IPS-15b (cell line): ENCODE results near the gene LYPD6B.

Source experiments
- H3K27me3 ChIP-seq: one replicate; pipeline ENCODE4 v1.6.1; 2013; ENCODE audit warnings: low read length; ENCODE audit not compliant: control insufficient read depth, insufficient read depth
- H3K36me3 ChIP-seq: one replicate; pipeline ENCODE4 v1.6.1; 2013; ENCODE audit warnings: low read length; ENCODE audit not compliant: control insufficient read depth, insufficient read depth
- H3K4me1 ChIP-seq: one replicate; pipeline ENCODE4 v1.6.1; 2013; ENCODE audit warnings: mild to moderate bottlenecking, low read length; ENCODE audit not compliant: control insufficient read depth, insufficient read depth
- H3K4me3 ChIP-seq: one replicate; pipeline ENCODE4 v1.5.1; 2013; ENCODE audit warnings: low read depth, low read length
- H3K9ac ChIP-seq: one replicate; pipeline ENCODE4 v1.6.1; 2013; ENCODE audit warnings: low read depth, mild to moderate bottlenecking, low read length
- H3K9me3 ChIP-seq: one replicate; pipeline ENCODE4 v1.6.1; 2013; ENCODE audit warnings: mild to moderate bottlenecking, low read length; ENCODE audit not compliant: control insufficient read depth, insufficient read depth

The LYPD6B gene

DNA sequence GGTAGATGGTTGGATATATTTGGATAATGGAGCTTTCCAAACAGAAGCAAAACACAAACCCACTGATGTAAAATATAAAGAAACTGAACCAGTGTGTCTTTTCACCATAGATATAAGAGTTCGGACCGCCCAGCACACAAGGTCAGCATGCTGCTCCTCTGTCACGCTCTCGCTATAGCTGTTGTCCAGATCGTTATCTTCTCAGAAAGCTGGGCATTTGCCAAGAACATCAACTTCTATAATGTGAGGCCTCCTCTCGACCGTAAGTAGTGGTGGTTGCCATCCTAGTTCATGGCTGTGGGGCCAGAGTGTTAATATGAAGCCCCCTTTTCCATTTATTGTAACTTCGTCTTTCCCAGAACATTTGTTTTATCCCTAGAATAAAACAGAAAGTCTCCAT lies 166.6 kb downstream of the LYPD6B start:
- no peak overlapping the region for H3K9ac ChIP-seq
- H3K36me3 ChIP-seq: no peaks in the 10 kb centered on the region
- H3K4me1 ChIP-seq: no peaks in the 10 kb centered on the region
- H3K4me3 ChIP-seq: no peak overlapping the region
- H3K27me3 ChIP-seq: no peaks in the 10 kb centered on the region
- H3K9me3 ChIP-seq: no peaks in the 10 kb centered on the region

DNA sequence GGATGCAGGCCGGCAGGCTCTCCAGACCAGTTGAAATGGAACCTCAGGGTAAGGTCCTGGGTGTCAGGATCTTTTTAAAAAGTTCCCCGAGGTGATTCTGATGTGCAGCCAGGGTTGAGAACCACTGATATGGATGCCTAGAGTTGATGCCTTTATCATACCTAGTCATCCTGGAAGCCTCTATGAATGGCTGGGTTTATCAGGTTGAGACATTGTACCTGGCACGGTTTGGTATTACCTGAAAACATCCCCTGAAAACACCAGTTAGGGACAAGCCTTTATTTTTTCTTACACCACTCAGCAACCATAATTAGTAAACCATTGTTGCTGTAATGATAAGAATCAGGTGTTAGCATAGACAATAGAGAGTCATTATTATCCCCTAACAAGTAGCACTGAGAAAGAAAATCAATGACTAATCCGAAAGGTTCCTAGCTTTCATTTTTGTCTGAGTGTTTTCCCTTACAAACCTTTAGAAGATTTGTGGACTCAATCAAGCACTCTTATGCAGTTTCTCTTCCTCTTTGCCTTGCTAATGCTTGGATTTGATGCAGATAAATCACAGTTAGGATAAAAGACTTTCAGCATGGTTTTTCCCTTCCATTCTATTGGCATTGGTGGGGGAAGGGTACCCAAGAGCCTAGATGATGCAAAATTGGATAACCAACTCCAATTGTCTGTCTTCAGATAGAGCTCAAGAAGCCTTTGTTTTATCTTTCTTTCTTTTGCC lies 175.4 kb downstream of the LYPD6B start:
- no peaks in the 10 kb centered on the region for H3K4me1 ChIP-seq
- H3K9ac ChIP-seq: no peak overlapping the region
- no peaks in the 10 kb centered on the region for H3K36me3 ChIP-seq
- no peaks in the 10 kb centered on the region for H3K9me3 ChIP-seq
- H3K4me3 ChIP-seq: no peak overlapping the region
- H3K27me3 ChIP-seq: no peaks in the 10 kb centered on the region

DNA sequence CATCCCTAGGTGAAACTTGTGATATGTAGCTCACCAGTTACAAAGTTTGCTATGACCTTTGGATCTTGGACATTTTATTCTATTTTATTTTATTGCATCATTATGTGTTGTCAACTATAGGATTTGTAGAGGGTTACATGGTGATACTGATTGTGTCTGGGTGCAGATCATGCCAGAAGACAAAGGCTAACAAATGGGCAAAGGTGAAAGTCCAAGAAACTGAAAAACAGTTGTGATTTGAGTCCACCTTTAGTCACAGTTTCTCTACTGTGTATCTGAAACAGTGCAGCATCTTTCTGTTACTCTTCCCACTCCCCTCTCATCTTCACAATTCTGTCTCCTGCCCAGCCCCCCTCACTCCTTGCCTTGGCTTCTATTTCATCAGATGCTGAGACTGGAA lies 180.0 kb downstream of the LYPD6B start:
- no peaks in the 10 kb centered on the region for H3K27me3 ChIP-seq
- H3K36me3 ChIP-seq: no peaks in the 10 kb centered on the region
- H3K9ac ChIP-seq: no peak overlapping the region
- no peaks in the 10 kb centered on the region for H3K9me3 ChIP-seq
- no peak overlapping the region for H3K4me3 ChIP-seq
- H3K4me1 ChIP-seq: no peaks in the 10 kb centered on the region

DNA sequence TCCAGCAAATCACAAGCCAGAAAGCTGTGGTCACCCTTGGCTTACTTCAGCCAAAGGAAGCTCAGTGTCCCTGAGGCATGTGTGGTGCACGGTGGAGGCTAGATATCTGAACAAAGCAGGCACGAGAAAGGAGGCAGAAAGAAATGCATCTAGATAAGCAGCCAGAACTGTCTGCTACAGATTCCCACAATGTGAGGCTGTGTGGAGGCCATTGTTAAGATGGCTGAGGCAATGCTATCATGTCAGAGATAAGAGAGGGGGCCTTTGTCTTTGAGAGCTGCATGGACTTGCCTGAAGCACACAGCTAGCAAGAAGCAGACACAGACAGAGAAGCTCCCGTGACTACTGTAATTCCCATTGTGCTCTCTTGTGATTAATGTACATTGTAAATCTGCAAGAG lies 181.4 kb downstream of the LYPD6B start:
- Histone ChIP-seq H3K36me3 (no peaks in the 10 kb centered on the region), H3K9ac (no peak overlapping the region)

DNA sequence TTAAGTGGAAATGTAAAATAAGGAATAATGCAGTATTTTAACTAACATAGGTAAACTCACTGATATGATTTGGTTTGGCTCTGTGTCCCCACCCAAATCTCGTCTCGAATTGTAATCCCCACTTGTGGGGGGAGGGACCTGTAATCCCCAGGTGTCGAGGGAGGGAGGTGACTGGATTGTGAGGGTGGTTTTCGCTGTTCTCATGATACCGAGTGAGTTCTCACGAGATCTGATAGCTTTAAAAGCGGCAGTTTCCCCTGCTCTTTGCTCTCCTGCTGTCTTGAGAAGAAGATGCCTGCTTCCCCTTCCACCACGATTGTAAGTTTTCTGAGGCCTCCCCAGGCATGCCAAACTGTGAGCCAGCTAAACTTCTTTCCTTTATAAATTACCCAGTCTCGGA lies 182.5 kb downstream of the LYPD6B start:
- H3K9me3 ChIP-seq: no peaks in the 10 kb centered on the region
- H3K4me1 ChIP-seq: no peaks in the 10 kb centered on the region
- H3K4me3 ChIP-seq: no peak overlapping the region
- no peaks in the 10 kb centered on the region for H3K27me3 ChIP-seq
- no peaks in the 10 kb centered on the region for H3K36me3 ChIP-seq
- no peak overlapping the region for H3K9ac ChIP-seq

More for the DNA sequence above, 181.4 kb downstream of the LYPD6B start:
- H3K4me3 ChIP-seq: no peak overlapping the region
- no peaks in the 10 kb centered on the region for H3K4me1 ChIP-seq
- no peaks in the 10 kb centered on the region for H3K9me3 ChIP-seq
- H3K27me3 ChIP-seq: no peaks in the 10 kb centered on the region

DNA sequence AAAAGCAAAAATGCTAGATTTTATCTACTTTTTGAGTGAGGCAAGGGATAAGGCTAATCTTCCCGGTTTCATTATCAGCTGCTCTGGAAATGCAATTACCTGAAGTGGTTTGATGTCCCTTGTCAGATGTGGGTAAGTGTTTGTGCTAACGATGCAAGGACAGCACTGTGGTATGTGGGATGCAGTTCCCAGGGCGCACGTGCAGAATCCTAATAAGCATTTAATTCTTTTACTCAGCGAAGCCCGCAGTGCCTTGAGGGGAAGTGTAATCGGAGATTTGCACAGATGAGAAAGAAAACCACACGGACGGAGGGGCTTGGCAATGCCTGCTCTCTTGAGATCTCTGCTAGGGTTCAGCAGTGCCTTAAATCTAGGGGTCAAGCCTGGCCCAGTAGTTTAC lies 183.4 kb downstream of the LYPD6B start:
- Histone ChIP-seq H3K9ac (no peak overlapping the region), H3K4me3 (no peak overlapping the region), H3K9me3 (no peaks in the 10 kb centered on the region), H3K4me1 (no peaks in the 10 kb centered on the region), H3K36me3 (no peaks in the 10 kb centered on the region), H3K27me3 (no peaks in the 10 kb centered on the region)

DNA sequence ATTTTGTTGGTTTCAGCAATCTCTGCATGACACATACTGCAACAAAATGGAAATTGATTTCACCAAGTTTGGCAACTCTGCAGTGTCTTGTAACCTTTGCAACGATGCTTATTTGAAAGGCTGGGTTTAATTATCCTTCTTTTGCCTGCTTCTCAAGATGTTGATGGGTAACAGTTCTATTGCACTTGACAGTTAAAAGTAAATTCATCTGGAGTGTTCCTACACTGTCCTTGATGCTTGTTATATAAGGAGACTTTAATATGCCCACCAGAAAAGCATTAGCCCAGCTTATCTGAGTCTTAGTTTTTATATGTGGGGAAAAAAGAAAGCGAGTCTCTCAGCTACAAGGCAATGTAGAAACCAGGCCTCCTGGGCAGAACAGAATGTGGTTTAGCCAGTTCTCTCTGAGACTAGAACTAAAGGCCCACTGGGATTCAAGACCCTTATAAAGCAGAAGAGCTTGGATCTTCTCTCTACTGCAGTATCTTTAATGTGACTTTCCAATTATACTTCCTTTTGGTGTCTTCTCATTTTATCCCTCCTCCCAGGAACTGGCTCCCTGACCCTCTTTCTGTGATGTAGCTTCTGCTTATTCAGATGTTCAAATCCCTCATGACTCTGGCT lies 185.1 kb downstream of the LYPD6B start:
- H3K4me1 ChIP-seq: no peaks in the 10 kb centered on the region
- no peaks in the 10 kb centered on the region for H3K9me3 ChIP-seq
- H3K9ac ChIP-seq: no peak overlapping the region

DNA sequence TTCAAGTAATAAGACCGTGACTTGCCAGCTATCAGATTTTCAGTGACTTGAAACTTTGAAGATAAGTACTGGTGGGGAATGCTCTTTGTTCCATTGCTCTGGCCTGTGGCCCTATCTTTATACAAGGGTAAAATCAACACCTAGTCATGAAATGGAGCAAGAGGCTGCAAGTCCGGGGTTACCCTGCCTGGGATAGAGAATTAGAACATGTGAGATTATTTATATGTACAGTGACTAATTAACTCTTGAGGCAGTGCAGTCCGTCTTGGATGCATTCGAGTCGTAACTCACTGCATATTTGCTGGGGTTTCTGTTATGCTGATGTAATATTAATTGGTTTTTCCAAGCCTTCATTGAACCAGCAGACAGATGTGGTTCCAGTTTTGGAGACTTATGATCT lies 186.0 kb downstream of the LYPD6B start:
- Histone ChIP-seq H3K27me3 (no peaks in the 10 kb centered on the region), H3K9me3 (no peaks in the 10 kb centered on the region), H3K9ac (no peak overlapping the region), H3K4me1 (no peaks in the 10 kb centered on the region), H3K36me3 (no peaks in the 10 kb centered on the region), H3K4me3 (no peak overlapping the region)

More for the DNA sequence above, 185.1 kb downstream of the LYPD6B start:
- Histone ChIP-seq H3K36me3 (no peaks in the 10 kb centered on the region), H3K27me3 (no peaks in the 10 kb centered on the region), H3K4me3 (no peak overlapping the region)

DNA sequence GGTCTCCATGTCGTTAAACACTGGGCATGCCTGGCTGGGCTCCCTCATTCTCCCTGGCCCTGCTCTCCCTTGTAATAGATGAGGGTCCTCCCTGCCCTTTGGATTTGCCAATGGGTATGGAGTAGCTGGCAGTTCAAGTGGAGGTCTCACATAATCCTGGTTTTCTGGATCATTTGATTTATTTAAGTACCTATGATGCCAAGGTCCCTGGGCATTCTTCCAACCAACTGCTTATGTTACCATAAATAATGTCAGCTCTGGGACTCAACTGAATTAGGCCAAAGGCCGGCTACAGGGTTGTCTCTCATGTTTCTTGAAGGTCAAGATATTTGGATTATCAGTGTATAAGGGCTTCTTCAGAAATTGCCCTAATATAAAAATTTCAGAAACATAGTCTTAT lies 186.9 kb downstream of the LYPD6B start:
- no peak overlapping the region for H3K9ac ChIP-seq
- no peaks in the 10 kb centered on the region for H3K27me3 ChIP-seq
- no peaks in the 10 kb centered on the region for H3K9me3 ChIP-seq
- H3K36me3 ChIP-seq: no peaks in the 10 kb centered on the region
- H3K4me3 ChIP-seq: no peak overlapping the region
- H3K4me1 ChIP-seq: no peaks in the 10 kb centered on the region

DNA sequence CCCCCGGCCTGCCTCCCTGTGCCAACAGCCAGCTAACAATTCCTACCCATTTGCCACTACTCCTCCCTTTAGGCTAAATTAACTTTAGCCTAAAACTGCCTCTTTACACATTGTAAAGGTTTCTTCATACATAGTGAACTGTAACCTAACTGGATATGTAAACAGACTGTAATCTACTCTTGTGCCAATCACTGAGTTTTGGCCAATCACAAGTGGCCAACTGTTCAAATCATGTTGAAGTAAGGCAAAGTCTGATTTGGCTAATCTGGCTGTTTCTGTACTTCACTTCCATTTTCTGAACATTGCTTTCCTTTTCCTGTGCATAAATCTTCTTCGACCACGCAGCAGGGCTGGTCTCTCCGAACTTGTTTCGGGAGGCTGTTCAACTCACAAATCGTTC lies 188.3 kb downstream of the LYPD6B start:
- Histone ChIP-seq H3K9me3 (no peaks in the 10 kb centered on the region), H3K4me1 (no peaks in the 10 kb centered on the region)

DNA sequence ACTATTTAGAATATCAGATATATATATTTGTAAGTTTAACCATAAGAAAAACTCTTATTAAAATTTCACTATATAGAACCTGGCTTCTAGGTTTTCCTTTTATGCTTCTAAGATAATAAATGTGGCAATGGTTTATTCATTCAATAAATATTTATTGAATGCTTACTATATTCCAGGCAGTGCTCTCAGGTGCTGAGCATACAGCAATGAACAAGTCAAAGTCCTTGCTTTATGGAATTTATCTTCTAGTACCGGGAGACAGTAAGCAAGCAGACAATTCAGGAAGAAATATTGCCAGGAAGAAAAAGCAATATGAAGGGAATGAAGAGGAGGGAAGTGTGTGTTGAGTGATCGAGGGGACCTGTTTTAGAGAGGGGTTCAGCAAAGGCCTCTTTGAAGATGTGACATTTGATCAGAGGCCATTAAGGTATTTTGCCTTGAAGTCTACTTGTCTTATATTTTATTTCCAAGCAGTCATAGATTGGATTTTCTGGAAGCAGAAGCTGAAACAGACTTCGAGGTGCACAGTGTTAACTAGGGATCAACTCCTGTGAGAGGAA lies 197.4 kb downstream of the LYPD6B start:
- Histone ChIP-seq H3K27me3 (no peaks in the 10 kb centered on the region), H3K36me3 (no peaks in the 10 kb centered on the region), H3K9ac (no peak overlapping the region), H3K4me1 (no peaks in the 10 kb centered on the region), H3K9me3 (no peaks in the 10 kb centered on the region), H3K4me3 (no peak overlapping the region)

More for the DNA sequence above, 188.3 kb downstream of the LYPD6B start:
- no peak overlapping the region for H3K4me3 ChIP-seq
- no peak overlapping the region for H3K9ac ChIP-seq
- H3K36me3 ChIP-seq: no peaks in the 10 kb centered on the region
- no peaks in the 10 kb centered on the region for H3K27me3 ChIP-seq

DNA sequence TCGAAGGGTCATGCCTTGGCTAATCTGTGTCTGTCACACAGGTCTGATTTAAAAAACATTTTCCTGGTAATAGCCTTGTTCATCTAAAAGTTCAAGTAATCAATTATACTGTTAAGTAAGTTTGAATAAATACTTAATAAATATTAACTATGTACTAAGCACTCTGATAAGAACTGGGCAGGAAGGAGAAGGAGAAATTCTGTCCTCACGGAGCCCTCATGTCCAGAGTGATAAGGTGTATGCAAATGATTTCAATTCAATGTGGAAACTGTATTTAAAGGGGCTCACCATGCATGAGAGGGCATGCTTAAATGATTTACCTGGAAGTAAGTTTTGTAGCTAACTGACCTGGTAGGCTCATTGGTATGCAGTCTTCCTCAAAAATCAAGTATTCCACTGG lies 197.9 kb downstream of the LYPD6B start:
- Histone ChIP-seq H3K4me3 (no peak overlapping the region), H3K9ac (no peak overlapping the region), H3K9me3 (no peaks in the 10 kb centered on the region), H3K27me3 (no peaks in the 10 kb centered on the region), H3K36me3 (no peaks in the 10 kb centered on the region), H3K4me1 (no peaks in the 10 kb centered on the region)
